ENCODE measurements around the gene TNNI3. TPM values are rescaled to one million over a fixed set of nuclear protein-coding genes. Genes with fewer than 3 reads are reported as not detected.
"Not testable (repeated sequence)": the region's sequence is repeated elsewhere in the genome, so short reads cannot be mapped to it uniquely, and the experiment has no call there.

The TNNI3 gene
- total RNA-seq: not detected
- long read RNA-seq, donor 1: 0 reads
- long read RNA-seq, donor 2: 0 reads

DNA sequence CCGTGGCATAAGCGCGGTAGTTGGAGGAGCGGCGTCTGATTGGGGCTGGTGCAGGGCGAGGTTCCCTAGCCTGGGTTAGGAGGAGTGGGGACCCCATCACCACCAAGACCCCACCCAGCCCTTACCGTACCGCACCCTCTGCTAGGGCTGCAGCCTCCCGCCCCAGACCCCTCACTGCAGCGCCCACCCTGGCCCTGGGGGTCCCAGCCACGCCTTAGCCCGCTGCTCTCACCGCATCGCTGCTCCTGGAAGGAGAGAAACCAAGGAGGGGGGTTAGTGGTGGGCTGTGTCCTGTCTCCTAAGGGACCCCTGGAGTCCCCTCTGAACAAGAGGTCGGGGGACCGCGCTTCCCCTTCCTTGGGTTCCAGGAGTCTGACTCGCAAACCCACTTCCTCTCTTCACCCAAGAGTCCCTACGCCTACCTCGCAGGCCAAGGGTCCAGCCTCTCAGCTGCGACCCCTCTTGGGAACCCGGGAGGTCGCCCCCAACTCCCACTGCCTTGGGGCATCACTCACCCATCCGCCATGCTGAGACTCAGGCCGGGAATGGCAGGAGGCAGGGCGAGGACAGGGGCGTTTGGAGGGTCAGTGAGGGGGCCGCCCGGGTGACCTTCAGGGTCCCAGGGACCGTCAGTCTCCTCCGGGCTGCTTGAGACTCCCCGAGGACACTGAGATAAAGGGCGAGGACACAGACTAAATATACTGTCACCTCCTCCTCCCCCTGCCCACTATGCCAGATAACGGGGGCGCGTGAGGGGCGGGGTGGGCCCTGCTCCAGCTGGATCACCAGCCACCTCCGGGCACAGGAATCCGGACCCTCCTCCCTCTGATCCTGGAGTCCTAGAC lies at the start of gene TNNI3:
Gene TNNI3, minus strand, starts transcription at position 669 of the 845 bp plus-strand sequence. Its CDS starts 143 bp downstream, at position 526.
- intact Hi-C loops (cut with DNase I): loop anchor here in 1 of 2 donors (2.0 kb wide), 1 partner anchor 38 kb away; no protein-coding TSS in a partner anchor
- DNase-seq (ENCODE audit: low spot score): no peak

DNA sequence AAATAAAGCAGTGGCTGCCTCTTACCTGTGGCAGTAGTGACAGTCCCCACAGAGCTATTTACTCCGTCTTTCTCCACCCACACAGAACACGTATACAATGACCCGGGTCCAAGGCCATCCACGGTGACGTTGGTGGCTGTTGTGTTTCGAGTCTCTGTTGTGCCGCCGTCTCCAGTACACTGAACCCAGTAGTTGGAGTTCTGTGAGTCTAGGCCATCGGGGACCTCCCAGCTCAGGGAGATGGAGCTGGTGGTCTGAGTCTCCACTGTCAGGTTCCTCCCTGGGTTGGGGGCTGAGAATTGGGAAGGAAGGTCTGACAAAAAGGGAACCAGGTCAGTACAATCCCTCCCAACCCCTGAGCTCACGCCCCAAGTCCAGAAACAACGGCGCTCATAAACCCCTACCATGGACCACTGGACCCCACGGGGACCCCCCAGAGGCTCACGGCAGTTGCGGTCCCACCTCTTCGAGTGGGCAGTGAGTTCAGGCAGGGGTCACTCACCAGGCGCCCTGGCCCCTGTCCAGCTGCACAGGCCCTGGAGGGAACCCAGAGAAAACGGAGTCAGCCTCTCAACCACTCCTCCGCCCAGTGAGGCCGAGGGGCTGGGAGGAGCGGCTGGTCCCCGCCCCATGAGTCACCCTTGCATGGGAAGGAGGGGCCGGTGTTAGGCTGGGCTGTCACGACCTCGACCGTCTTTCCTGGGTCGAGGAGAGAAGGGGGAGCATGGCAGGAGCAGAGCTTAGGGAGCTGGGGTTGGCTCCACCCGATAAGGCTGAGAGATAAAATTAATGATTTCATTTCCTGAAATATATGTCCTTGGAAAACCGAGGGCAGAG lies 49.4 kb upstream of the TNNI3 start:
- DNase-seq (ENCODE audit: low spot score): peak; percentile 93
- intact Hi-C loops (cut with DNase I): no loop called here

DNA sequence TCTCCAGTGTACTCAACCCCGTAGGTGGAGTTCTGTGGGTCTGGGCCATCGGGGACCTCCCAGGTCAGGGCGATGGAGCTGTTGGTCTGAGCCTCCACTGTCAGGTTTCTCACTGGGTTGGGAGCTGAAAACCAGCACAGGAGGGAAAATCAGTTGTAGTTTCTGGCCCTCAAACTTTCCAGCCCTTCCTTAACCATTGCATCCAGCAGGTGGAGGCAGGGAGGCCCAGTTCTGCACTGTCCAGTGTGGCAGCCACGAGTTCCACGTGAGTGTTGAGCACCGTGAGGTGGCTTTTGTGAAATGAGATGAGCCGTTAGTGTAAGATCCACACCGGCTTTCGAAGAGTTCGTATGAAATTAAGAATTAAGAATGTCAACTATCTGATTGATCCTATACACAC lies 44.7 kb upstream of the TNNI3 start:
- DNase-seq (ENCODE audit: low spot score); intact Hi-C loops (cut with DNase I): not testable (repeated sequence)

DNA sequence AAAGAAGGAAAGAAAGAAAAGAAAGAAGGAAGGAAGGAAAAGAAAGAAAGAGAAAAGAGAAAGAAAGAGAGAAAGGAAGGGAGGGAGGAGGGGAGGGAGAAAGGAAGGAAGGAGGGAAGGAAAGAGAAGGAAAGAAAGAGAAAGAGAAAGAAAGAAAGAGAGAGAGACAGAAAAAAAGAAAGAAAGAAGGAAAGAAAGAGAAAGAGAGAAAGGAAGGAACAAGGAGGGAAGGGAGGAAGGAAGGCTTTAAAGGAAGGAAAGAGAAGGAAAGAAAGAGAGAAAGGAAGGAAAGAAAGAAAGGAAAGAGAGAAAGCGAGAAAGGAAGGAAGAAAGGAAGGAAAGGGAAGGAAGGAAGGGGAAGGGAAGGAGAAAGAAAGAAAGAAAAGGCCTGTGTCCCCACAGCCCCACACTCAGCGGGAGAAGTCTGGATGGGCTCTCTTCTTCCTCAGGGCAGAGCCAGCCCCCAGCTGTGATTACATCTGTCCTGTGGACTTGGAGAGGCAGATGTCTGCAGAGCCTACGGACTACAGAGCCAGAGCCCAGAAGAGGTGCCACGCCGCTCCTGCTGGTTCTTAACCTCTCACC lies 42.2 kb upstream of the TNNI3 start:
- no peak for DNase-seq (ENCODE audit: low spot score)
- intact Hi-C loops (cut with DNase I): no loop called here

DNA sequence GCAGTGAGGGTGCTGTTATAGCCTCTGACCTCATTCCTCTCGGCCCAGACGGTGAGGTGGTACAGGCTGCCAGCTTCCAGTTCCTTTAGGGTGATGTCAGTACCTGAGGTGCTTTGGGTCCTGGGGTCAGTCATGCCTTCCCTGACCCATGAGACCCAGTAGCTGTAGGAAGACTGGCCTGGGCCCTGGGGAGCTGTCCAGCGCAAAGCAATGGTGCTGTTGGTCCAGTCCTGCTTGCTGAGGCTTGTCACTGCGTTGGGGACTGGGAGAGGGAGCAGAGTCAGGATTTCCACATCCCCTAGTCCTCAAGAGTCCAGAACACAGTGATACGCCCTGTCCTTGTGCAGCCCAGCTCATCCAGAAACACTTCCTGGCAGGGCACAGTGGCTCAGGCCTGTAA lies 41.1 kb upstream of the TNNI3 start:
- intact Hi-C loops (cut with DNase I): no loop called here
- DNase-seq (ENCODE audit: low spot score): no peak

DNA sequence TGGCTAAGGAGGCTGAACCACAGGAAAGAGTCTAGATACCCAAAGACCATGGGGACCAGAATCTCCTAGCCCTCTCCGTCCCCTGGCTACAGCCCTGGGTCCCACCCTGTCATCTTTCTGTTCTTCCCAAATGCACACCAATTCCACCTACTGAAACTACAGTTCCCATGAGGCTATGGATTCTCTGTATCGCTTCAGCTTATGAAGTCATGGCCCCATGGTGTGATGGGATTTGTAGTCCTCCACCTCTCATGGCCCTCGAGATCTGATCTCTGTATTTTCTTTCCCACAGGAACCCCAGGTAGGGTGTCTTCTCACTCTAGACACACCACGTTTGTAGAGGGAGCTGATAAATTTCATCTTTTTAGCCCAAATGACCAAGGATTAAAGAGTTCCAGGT lies 40.0 kb upstream of the TNNI3 start:
- DNase-seq (ENCODE audit: low spot score): no peak
- intact Hi-C loops (cut with DNase I): no loop called here

DNA sequence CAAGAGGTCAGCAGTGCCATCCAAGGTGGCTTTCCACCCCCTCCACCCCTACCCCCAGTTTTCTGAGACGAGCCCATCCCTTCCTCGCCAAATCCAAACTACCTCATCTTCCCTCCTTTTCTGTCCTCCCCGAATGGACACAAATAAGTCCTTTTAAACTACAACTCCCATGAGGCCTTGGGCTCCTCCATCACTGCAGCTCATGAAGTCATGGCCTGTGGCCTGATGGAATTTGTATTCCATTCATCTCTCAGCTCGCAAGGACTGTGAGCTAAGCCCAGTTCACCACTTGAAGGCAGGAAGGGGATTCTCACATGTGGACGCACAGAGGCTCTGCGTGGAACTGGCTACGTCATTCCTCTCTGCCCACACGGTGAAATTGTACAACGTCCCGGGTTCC lies 39.3 kb upstream of the TNNI3 start:
- intact Hi-C loops (cut with DNase I): no loop called here

DNA sequence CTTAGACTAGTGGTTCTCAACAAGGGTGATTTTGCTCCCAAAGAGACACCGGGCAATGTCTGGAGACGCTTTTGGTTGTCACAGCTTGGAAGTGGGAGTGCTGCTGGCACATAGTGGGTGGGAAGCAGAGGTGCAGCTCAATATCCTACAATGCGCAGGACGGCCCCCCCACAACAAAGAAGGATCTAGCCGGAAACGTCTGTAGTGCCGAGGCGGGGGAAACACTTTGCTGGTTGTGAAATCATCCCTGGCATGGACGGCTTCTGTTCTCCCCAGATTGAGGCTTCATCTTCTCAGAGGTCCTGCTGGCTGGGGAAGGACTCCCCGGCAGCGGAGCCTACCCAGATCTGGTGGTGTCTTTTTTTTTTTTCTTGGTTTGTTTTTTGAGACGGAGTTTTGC lies 35.9 kb upstream of the TNNI3 start:
- no peak for DNase-seq (ENCODE audit: low spot score)
- intact Hi-C loops (cut with DNase I): no loop called here

More for the DNA sequence above, 39.3 kb upstream of the TNNI3 start:
- no peak for DNase-seq (ENCODE audit: low spot score)

DNA sequence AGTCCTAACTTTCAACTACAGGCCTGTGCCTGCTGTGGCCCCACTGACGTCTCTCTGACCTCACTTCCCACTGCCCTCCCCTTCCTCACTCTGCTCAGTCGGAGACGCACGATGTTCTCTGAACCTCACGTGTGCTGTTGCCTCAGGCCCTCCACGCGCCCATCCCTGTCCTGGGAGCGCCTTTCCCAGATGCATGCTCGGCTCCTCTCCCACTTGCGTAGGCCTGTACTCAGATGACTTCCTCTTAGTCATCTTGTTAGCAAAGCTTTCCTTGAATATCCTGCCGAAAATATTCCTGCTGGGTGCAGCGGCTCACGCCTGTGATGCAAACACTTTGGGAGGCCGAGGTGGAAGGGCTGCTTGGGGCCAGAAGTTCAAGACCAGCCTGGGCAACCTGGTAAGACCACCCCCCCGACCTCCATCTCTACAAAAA lies 31.9 kb upstream of the TNNI3 start:
- DNase-seq (ENCODE audit: low spot score): no peak
- intact Hi-C loops (cut with DNase I): no loop called here

DNA sequence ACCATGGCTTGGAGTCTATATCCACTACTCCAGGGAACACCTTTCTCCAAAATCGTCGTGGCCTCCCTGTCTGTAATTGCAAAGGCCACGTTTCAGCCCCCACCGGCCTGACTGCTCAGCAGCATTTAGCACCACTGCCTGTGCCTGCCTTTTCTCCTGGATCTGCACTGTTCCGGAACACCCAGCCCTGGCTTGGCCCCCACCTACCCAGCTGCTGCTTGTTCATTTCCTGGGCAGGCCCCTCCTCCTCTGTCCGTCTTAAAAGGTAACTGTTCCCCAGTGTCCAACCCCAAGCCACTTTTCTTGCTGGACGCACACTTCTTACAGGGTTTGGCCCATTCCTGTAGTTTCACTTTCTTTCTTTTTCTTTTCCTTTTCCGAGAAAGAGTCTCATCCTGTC lies 31.1 kb upstream of the TNNI3 start:
- DNase-seq (ENCODE audit: low spot score): no peak
- intact Hi-C loops (cut with DNase I): no loop called here

DNA sequence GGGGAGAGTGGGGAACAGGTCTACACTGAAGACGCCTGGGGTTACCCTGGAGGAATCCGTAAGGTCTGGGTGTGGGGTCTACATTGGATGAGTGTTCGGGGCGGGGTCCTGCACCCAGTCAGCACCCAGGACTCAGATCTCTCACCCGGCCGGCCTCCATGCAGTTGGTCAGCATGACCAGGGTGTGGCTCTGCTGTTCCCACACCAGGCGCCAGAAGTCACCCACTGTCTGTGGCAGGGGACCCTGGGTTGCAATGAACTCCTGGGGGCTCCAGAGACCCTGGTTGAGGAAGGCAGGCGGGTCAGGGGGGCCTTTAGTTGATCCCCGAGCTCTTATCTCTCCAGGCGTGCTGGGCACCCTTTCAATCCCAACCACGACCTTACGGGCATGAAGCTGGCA lies 28.5 kb upstream of the TNNI3 start:
- intact Hi-C loops (cut with DNase I): no loop called here
- DNase-seq (ENCODE audit: low spot score): no peak

DNA sequence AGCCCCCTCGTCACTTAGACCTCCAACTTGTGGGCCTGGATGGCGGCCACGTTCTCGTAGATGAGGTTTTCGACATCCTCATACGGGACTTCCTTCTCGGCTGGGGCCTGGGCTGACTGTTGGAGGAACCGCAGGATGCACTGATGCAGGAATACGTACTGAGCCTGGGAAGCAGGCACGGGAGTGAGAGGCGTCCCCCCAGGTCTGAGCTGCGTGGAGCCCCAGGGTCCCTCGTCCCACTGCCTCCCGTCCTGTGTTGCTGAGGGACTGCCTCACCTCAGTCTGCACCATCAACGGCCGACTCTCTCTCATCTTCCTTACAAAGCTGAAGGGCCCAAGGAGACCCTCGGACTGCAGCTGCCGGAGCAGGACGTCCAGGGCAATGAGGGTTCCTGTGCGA lies 24.2 kb upstream of the TNNI3 start:
- intact Hi-C loops (cut with DNase I): no loop called here
- no peak for DNase-seq (ENCODE audit: low spot score)

DNA sequence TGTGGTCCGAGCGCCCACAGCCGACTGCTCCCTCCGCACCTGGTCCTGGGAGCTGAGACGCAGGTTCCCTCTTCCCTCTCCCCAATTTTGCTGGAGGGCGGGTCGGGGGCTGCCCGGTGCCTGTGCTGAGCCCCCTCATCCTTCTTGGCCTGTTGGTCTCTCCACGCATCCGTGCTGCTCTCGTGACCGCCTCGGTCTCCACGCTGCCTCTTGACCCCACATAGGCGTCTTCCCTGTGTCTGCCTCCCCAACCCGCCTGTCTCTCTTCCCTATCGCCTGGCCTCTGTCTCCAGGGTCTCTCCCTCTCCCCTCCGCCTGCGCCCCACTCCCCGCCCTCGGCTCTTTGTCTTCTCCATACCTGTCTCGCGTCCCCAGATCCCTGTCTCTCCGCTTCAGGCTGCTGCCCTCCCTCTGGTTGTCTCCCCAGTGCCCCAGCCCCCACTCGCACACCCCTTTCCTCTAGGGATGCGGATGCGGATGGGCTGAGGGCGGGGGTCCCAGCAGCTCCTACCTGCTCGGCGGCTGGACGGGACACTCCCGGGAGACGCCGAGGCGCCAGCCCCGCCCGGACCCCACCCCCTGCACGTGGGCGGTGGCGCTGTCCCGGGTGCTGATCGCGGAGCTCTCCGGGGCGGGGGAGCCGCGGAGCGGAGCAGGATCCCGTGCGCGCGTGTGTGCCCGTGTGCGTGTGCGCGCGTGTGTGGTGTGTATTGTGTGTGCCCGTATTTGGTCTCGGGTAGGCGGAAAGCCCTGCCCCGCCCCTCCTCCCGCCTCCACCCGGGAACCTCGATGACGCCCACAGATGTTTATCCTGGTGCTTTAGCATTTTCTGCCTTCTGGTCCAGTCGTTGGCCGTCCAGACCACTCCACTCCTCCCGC lies 22.3 kb upstream of the TNNI3 start, which contains the start of gene SYT5:
Gene SYT5, minus strand, starts transcription at position 684 of the 879 bp plus-strand sequence. CDS start 1,248 bp downstream, outside the sequence.
- no peak for DNase-seq (ENCODE audit: low spot score)
- intact Hi-C loops (cut with DNase I): no loop called here

DNA sequence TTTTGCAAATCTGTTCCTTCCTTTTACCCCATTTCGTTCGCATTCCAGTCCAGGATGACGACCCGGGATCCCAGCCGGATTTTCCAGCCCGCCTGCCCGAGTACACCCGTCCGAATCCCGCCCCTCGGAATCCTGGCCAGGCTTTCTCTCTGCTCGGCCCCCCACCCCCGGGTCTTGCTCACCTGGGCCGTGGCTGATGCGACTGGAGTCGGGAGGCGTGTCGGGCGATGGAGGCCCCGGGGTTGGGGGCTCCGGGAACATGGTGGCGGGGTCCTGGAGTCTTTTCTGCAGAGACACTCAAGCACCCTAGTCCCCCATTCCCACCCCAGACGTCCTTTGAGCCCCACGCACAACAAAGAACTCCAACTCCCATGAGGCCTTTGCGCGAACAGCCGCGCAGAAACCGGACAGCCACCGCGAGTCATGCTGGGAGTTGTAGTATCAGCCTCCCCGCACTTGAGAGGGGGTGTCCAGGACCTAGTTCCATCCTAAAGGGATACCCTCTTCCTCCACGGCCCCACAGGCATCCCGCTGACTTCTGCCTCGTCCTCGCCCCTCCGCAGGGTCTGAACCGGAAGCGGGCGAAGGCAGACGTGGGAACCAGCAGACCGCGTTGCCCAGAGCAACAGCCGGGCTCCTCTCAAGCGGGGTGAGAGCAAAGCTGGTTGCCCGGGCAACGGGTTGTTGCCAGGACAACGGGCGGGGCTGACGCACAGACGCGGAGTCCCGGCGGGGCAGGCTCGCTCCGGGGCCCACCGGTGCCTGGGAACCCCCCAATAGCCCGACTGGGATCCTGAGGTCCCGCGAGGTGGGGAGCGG lies 21.5 kb upstream of the TNNI3 start:
- intact Hi-C loops (cut with DNase I): no loop called here
- peak; percentile 91 for DNase-seq (ENCODE audit: low spot score)

DNA sequence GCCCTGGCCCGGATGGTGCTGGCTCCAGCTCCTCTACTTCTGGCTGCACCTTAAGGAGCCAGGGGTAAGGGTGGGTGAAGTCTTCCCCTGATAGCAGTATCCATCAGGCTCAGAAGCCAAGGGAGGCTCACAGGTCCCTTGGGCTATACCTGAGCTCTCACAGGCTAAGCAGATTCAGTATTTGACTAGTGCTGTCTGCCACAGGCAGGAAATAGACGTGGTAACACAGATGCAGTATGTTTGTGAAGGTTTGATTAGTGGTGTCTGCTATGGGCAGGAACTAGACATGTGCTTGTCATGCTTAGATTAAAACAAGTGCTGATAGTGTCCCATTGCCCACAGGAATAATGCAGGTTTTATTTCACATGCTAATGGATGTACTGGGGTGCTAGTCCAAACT lies 18.5 kb upstream of the TNNI3 start:
- DNase-seq (ENCODE audit: low spot score): no peak
- intact Hi-C loops (cut with DNase I): no loop called here

DNA sequence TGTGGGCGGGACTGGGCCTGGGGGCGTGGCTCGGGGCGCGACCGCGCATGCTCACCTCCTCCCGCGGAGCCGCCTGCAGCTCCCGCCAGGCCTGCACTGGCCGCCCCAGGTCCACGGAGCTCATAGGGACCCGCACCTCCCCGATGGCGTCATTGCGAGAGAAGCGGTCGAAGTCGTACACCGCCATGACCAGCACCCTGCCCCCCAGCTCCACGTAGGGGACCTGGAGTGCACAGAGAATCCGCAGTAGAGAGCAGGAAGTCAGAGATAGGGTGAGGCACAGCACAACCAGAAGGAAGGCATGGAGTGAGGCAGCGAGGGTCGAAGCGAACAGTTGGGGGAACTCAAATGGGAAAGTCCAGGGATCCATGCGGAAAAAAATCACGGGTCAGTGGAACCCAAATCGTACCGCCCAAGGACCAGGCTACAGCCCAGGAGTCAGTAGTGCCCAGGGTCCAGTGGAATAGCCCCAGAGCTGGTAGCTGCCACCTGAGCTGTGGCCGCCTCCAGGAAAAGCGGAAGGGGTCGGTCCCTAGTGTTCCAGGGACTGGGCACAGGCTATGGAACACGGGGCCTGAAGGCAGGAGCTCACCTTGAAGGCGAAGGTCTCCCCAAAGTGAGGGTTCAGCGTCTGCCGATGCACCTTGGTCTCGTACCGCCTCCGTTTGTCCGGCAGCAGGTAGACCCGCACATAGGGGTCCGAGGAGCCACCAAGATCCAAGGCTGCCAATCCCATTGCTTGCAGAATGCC lies 17.8 kb upstream of the TNNI3 start:
- intact Hi-C loops (cut with DNase I): no loop called here
- no peak for DNase-seq (ENCODE audit: low spot score)

DNA sequence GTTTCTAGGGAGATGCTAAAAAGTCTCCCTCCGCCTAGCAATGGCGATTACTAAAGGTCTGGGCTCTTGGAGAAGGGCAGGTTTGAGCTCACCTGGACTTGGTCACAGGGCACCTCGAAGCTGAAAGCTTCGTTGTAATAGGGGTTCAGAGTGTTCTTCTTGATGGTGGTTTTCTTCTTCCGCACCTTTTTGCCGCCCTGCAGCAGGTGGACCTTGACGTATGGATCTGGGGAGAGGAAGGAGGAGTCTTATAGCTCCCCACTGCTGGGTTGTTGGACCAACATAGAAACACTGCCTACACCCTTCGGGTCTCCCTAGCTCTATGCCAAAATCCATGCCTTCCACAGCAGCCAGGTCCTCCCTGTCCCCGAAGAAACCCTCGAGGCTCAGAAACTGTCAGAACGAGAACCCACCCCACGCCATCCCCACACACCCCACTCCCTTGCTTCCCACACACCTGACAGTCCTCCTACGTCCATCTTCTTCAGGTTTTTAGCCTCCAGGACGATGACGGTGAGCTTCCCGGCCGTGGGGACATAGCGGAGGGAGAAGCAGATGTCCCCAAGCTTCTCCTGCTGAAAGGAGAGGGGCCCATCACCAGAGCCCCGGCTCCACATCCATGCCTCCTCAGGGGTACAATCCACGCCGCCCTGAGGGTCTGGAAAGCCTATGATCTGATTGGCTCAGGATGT lies 17.0 kb upstream of the TNNI3 start:
- no peak for DNase-seq (ENCODE audit: low spot score)
- intact Hi-C loops (cut with DNase I): no loop called here

Data from posterior vena cava (tissue), 2 donors.